ENCODE results near the gene ECT2L.

DNA sequence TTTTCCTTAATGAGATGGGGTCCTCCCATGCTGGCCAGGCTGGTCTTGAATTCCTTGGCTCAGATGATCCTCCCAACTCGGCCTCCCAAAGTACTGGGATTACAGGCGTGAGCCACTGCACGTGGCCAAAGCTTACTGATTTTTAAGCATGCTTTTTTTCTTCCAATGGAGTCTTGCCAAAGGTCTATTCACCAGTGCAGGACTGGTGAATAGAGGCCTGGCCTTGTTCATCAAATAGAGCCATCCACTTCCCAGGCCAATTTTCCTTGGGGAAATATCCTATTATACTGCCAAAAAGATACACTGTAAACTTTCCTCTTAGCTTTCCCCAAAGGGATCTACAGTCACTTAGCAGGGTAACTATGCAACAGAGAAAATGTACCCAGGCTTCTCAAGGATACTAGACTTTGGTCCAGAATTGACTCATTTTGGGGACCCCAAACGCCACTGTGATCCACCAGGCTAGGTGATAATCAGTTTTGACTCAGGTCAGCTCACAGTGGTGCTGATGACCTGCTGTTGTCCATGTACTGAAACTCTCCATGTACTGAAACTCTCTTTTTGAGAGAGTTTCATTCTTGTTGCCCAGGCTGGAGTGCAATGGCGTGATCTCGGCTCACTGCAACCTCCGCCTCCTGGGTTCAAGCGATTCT is 100.3 kb downstream of the ECT2L start:
- TF ChIP-seq, protein P1, sequence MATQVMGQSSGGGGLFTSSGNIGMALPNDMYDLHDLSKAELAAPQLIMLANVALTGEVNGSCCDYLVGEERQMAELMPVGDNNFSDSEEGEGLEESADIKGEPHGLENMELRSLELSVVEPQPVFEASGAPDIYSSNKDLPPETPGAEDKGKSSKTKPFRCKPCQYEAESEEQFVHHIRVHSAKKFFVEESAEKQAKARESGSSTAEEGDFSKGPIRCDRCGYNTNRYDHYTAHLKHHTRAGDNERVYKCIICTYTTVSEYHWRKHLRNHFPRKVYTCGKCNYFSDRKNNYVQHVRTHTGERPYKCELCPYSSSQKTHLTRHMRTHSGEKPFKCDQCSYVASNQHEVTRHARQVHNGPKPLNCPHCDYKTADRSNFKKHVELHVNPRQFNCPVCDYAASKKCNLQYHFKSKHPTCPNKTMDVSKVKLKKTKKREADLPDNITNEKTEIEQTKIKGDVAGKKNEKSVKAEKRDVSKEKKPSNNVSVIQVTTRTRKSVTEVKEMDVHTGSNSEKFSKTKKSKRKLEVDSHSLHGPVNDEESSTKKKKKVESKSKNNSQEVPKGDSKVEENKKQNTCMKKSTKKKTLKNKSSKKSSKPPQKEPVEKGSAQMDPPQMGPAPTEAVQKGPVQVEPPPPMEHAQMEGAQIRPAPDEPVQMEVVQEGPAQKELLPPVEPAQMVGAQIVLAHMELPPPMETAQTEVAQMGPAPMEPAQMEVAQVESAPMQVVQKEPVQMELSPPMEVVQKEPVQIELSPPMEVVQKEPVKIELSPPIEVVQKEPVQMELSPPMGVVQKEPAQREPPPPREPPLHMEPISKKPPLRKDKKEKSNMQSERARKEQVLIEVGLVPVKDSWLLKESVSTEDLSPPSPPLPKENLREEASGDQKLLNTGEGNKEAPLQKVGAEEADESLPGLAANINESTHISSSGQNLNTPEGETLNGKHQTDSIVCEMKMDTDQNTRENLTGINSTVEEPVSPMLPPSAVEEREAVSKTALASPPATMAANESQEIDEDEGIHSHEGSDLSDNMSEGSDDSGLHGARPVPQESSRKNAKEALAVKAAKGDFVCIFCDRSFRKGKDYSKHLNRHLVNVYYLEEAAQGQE (IDR thresholded peaks at IDR 0.05; ENCODE audit: insufficient replicate concordance, low read depth), result no peak
- TF ChIP-seq, protein P2, sequence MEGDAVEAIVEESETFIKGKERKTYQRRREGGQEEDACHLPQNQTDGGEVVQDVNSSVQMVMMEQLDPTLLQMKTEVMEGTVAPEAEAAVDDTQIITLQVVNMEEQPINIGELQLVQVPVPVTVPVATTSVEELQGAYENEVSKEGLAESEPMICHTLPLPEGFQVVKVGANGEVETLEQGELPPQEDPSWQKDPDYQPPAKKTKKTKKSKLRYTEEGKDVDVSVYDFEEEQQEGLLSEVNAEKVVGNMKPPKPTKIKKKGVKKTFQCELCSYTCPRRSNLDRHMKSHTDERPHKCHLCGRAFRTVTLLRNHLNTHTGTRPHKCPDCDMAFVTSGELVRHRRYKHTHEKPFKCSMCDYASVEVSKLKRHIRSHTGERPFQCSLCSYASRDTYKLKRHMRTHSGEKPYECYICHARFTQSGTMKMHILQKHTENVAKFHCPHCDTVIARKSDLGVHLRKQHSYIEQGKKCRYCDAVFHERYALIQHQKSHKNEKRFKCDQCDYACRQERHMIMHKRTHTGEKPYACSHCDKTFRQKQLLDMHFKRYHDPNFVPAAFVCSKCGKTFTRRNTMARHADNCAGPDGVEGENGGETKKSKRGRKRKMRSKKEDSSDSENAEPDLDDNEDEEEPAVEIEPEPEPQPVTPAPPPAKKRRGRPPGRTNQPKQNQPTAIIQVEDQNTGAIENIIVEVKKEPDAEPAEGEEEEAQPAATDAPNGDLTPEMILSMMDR (IDR thresholded peaks at IDR 0.05; ENCODE audit: insufficient read depth, low read length), result no peak

All from HL-60 (cell line).